K562 (cell line): ENCODE data around the gene DDX46.

Experiments
- ADNP ChIP-seq: fragments of 200-800 bp; sonication (Bioruptor generic); IDR thresholded peaks from 2 replicates; pipeline ENCODE4 v1.6.1; 2016; ENCODE audit warnings: missing genetic modification characterization, missing compliant biosample characterization
- CC2D1A ChIP-seq: fragments of 450-650 bp; IDR thresholded peaks from 2 replicates; pipeline ENCODE4 v1.6.1; 2017; ENCODE audit warnings: mild to moderate bottlenecking
- HEY1 ChIP-seq: fragments of 250-450 bp; sonication (Bioruptor Pico); IDR thresholded peaks from 2 replicates; pipeline ENCODE4 v1.5.0; 2020; ENCODE audit warnings: mild to moderate bottlenecking, moderate library complexity, borderline replicate concordance
- HOXB6 ChIP-seq: fragments of 250-450 bp; sonication (Bioruptor Pico); IDR thresholded peaks from 2 replicates; pipeline ENCODE4 v1.5.1; 2022; ENCODE audit warnings: mild to moderate bottlenecking, borderline replicate concordance
- POLR2A ChIP-seq: fragments of 450-650 bp; conservative IDR thresholded peaks from 2 replicates; pipeline ENCODE4 v1.6.1; 2016
- RBM22 ChIP-seq: fragments of 200-400 bp; formaldehyde crosslinking; IDR thresholded peaks from 2 replicates; pipeline ENCODE4 v1.6.1; 2018; ENCODE audit warnings: low read length, low read depth; ENCODE audit not compliant: poor library complexity, severe bottlenecking
- ZC3H11A ChIP-seq: IDR thresholded peaks from 2 replicates; pipeline ENCODE4 v1.6.1; 2012; ENCODE audit warnings: low read depth, low read length, improper control_type of control experiment
- ZNF146 ChIP-seq: IDR thresholded peaks from one replicate; pipeline ENCODE4 v1.6.1; 2018; ENCODE audit warnings: missing compliant biosample characterization; ENCODE audit not compliant: unreplicated experiment
- ZNF212 ChIP-seq: fragments of 450-650 bp; formaldehyde crosslinking; IDR thresholded peaks from 2 replicates; pipeline ENCODE4 v1.4.0; 2020; ENCODE audit warnings: mild to moderate bottlenecking
- ZNF384 ChIP-seq: IDR thresholded peaks from 2 replicates; pipeline ENCODE4 v1.6.1; 2012; ENCODE audit warnings: low read depth, low read length, improper control_type of control experiment
- ZNF561 ChIP-seq: fragments of 450-650 bp; formaldehyde crosslinking; conservative IDR thresholded peaks from 2 replicates; pipeline ENCODE4 v1.4.0; 2020; ENCODE audit warnings: mild to moderate bottlenecking, moderate library complexity
- TF ChIP-seq, protein P1 (sequence below): IDR thresholded peaks from 2 replicates; pipeline ENCODE4 v1.6.1; 2012; ENCODE audit warnings: low read depth, low read length, improper control_type of control experiment, borderline replicate concordance
- TF ChIP-seq, protein P2 (sequence below): fragments of 250-450 bp; sonication (Bioruptor Pico); IDR thresholded peaks from 2 replicates; pipeline ENCODE4 v1.8.0; 2022; ENCODE audit warnings: moderate library complexity, mild to moderate bottlenecking, inconsistent platforms
- TF ChIP-seq, protein P3 (sequence below): fragments of 450-650 bp; IDR thresholded peaks from 2 replicates; pipeline ENCODE4 v1.7.0; 2016; ENCODE audit warnings: borderline replicate concordance

DNA sequence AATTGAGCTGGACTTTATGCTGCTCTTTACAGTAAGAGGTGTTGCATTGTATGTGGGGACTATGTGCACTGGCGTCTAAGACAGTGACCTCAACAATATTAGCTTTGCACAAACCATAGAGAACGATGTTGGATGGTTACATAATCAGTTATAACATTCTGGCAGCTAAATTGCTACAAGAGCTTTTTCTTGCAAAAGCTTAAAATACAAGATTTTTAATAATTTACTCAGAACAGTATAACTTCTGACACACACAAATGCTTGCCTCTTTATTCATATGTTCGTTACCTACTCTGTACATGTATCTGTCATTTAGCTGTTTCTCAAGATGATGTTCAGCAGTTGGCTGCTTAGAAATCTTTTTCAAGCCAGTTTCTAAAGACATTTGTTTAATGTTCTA, 98.8 kb downstream of the DDX46 start:
- TF ChIP-seq, protein P1, sequence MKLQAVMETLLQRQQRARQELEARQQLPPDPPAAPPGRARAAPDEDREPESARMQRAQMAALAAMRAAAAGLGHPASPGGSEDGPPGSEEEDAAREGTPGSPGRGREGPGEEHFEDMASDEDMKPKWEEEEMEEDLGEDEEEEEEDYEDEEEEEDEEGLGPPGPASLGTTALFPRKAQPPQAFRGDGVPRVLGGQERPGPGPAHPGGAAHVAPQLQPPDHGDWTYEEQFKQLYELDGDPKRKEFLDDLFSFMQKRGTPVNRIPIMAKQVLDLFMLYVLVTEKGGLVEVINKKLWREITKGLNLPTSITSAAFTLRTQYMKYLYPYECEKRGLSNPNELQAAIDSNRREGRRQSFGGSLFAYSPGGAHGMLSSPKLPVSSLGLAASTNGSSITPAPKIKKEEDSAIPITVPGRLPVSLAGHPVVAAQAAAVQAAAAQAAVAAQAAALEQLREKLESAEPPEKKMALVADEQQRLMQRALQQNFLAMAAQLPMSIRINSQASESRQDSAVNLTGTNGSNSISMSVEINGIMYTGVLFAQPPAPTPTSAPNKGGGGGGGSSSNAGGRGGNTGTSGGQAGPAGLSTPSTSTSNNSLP = no peak
- TF ChIP-seq, protein P2, sequence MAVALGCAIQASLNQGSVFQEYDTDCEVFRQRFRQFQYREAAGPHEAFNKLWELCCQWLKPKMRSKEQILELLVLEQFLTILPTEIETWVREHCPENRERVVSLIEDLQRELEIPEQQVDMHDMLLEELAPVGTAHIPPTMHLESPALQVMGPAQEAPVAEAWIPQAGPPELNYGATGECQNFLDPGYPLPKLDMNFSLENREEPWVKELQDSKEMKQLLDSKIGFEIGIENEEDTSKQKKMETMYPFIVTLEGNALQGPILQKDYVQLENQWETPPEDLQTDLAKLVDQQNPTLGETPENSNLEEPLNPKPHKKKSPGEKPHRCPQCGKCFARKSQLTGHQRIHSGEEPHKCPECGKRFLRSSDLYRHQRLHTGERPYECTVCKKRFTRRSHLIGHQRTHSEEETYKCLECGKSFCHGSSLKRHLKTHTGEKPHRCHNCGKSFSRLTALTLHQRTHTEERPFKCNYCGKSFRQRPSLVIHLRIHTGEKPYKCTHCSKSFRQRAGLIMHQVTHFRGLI (CRISPR knock-in tag) = no peak
- no peak for TF ChIP-seq ZC3H11A
- TF ChIP-seq RBM22 = no peak
- TF ChIP-seq HEY1 (CRISPR knock-in tag) = no peak
- TF ChIP-seq CC2D1A = no peak
- TF ChIP-seq HOXB6 (CRISPR knock-in tag) = no peak
- TF ChIP-seq ZNF561 (CRISPR knock-in tag) = no peak
- no peak for TF ChIP-seq ZNF384
- TF ChIP-seq, protein P3, sequence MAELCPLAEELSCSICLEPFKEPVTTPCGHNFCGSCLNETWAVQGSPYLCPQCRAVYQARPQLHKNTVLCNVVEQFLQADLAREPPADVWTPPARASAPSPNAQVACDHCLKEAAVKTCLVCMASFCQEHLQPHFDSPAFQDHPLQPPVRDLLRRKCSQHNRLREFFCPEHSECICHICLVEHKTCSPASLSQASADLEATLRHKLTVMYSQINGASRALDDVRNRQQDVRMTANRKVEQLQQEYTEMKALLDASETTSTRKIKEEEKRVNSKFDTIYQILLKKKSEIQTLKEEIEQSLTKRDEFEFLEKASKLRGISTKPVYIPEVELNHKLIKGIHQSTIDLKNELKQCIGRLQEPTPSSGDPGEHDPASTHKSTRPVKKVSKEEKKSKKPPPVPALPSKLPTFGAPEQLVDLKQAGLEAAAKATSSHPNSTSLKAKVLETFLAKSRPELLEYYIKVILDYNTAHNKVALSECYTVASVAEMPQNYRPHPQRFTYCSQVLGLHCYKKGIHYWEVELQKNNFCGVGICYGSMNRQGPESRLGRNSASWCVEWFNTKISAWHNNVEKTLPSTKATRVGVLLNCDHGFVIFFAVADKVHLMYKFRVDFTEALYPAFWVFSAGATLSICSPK = no peak
- TF ChIP-seq ADNP (tag) = no peak
- TF ChIP-seq ZNF212 (CRISPR knock-in tag) = no peak
- TF ChIP-seq ZNF146 (CRISPR knock-in tag) = no peak
- no peak for TF ChIP-seq POLR2A
